HepG2 (cell line): ENCODE results near the gene RPL23. TPM values are rescaled to one million over a fixed set of nuclear protein-coding genes. Genes with fewer than 3 reads are reported as not detected.
A peak's percentile ranks its signal among the peaks of the same experiment; 100 is the strongest.

Source experiments
- BRD4 ChIP-seq: sonication (generic); formaldehyde crosslinking; IDR thresholded peaks from 2 replicates; pipeline ENCODE4 v1.4.0; 2020; ENCODE audit warnings: missing genetic modification reagents
- HDAC1 ChIP-seq: sonication (generic); formaldehyde crosslinking; IDR thresholded peaks from 2 replicates; pipeline ENCODE4 v1.5.1; 2020; ENCODE audit warnings: mild to moderate bottlenecking, missing genetic modification reagents
- KDM5A ChIP-seq: fragments of 200-600 bp; sonication (generic); IDR thresholded peaks from 2 replicates; pipeline ENCODE4 v1.7.0; 2018; ENCODE audit warnings: antibody characterized with exemption, mild to moderate bottlenecking, low read length, borderline replicate concordance
- KLF11 ChIP-seq: IDR thresholded peaks from 2 replicates; pipeline ENCODE4 v1.6.1; 2016; ENCODE audit warnings: missing compliant biosample characterization
- MED8 ChIP-seq: sonication (generic); formaldehyde crosslinking; IDR thresholded peaks from 2 replicates; pipeline ENCODE4 v1.8.1; 2023; ENCODE audit warnings: mild to moderate bottlenecking, missing genetic modification reagents; ENCODE audit not compliant: insufficient replicate concordance
- MIXL1 ChIP-seq: IDR thresholded peaks from 2 replicates; pipeline ENCODE4 v1.6.1; 2016
- NCOA2 ChIP-seq: sonication (generic); formaldehyde crosslinking; IDR thresholded peaks from 2 replicates; pipeline ENCODE4 v1.8.0; 2022; ENCODE audit warnings: inconsistent platforms
- POLR2A ChIP-seq, 2 experiments: IDR thresholded peaks; 2 replicates each; pipeline ENCODE4 v1.6.1; 2011; ENCODE audit warnings: low read depth in 2 of 2, low read length in 2 of 2, mild to moderate bottlenecking in 1 of 2, moderate library complexity in 1 of 2; ENCODE audit not compliant: insufficient read depth in 1 of 2
- REL ChIP-seq: sonication (generic); formaldehyde crosslinking; conservative IDR thresholded peaks from 2 replicates; pipeline ENCODE4 v1.8.0; 2022; ENCODE audit warnings: mild to moderate bottlenecking, missing genetic modification reagents, moderate library complexity
- SOX13 ChIP-seq, 3 experiments: fragments of 450-650 bp in 1 of 3; sonication (generic) in 1 of 3; formaldehyde crosslinking in 1 of 3; IDR thresholded peaks in 2 of 3; conservative IDR thresholded peaks in 1 of 3; 2 replicates each; pipeline versions ENCODE4 v1.5.0 to v1.6.1; 2016 to 2020; ENCODE audit warnings: antibody characterized with exemption in 1 of 3, mild to moderate bottlenecking in 1 of 3, missing compliant biosample characterization in 1 of 3, missing genetic modification reagents in 1 of 3, moderate library complexity in 1 of 3
- SUZ12 ChIP-seq: fragments of 150-350 bp; IDR thresholded peaks from 2 replicates; pipeline ENCODE4 v1.6.1; 2014; ENCODE audit warnings: low read depth, low read length
- ZEB1 ChIP-seq: IDR thresholded peaks from 2 replicates; pipeline ENCODE4 v1.6.1; 2012; ENCODE audit warnings: mild to moderate bottlenecking, low read depth, inconsistent platforms; ENCODE audit not compliant: insufficient replicate concordance
- ZFP62 ChIP-seq: sonication (generic); formaldehyde crosslinking; IDR thresholded peaks from 2 replicates; pipeline ENCODE4 v1.4.0; 2020; ENCODE audit warnings: missing genetic modification reagents
- ZFP90 ChIP-seq: sonication (generic); formaldehyde crosslinking; IDR thresholded peaks from 2 replicates; pipeline ENCODE4 v1.8.0; 2022; ENCODE audit warnings: missing genetic modification reagents, mild to moderate bottlenecking, inconsistent platforms, borderline replicate concordance
- ZNF235 ChIP-seq: sonication (generic); formaldehyde crosslinking; IDR thresholded peaks from 2 replicates; pipeline ENCODE4 v1.8.1; 2023; ENCODE audit warnings: mild to moderate bottlenecking, missing genetic modification reagents, borderline replicate concordance
- ZNF44 ChIP-seq: sonication (generic); formaldehyde crosslinking; IDR thresholded peaks from 2 replicates; pipeline ENCODE4 v1.5.1; 2020; ENCODE audit warnings: mild to moderate bottlenecking, missing genetic modification reagents
- ZNF619 ChIP-seq: sonication (generic); formaldehyde crosslinking; IDR thresholded peaks from 2 replicates; pipeline ENCODE4 v1.4.0; 2020; ENCODE audit warnings: mild to moderate bottlenecking, missing genetic modification reagents
- ZNF781 ChIP-seq: sonication (generic); formaldehyde crosslinking; IDR thresholded peaks from 2 replicates; pipeline ENCODE4 v1.5.1; 2020; ENCODE audit warnings: borderline replicate concordance, mild to moderate bottlenecking, missing genetic modification reagents; ENCODE audit errors: not compliant biosample characterization
- ZNF850 ChIP-seq: sonication (generic); formaldehyde crosslinking; conservative IDR thresholded peaks from 2 replicates; pipeline ENCODE4 v1.9.0; 2021; ENCODE audit warnings: mild to moderate bottlenecking, missing genetic modification reagents
- ZSCAN5A ChIP-seq: sonication (generic); formaldehyde crosslinking; IDR thresholded peaks from 2 replicates; pipeline ENCODE4 v1.8.0; 2022; ENCODE audit warnings: mild to moderate bottlenecking, missing genetic modification reagents, borderline replicate concordance
- ZSCAN9 ChIP-seq: IDR thresholded peaks from 2 replicates; pipeline ENCODE4 v1.6.1; 2016; ENCODE audit warnings: borderline replicate concordance
- polyA plus RNA-seq, 8 experiments: library from polyadenylated mRNA; depleted of rRNA in 3 of 8; stranded (reverse) in 7 of 8; unstranded in 1 of 8; fragments of >200 nt; fragmentation: Illumina TruSeq in 4 of 8; extraction: Trizol in 4 of 8; gene quantifications; 2 replicates each; pipeline versions ENCODE4 v1.2.1 to v1.2.3, GENCODE V29; 2011 to 2016; ENCODE audit warnings: low read depth in 4 of 8, missing spikeins in 1 of 8, mixed read lengths in 1 of 8; ENCODE audit not compliant: insufficient read depth in 1 of 8
- total RNA-seq, 5 experiments: library from RNA; depleted of rRNA; stranded (reverse); fragments of >200 nt; fragmentation: Illumina TruSeq; extraction: Trizol; gene quantifications; 2 replicates each; pipeline ENCODE4 v1.2.3, GENCODE V29; 2016; ENCODE audit warnings: low read depth in 1 of 5
- TF ChIP-seq, protein P1 (sequence below): sonication (generic); formaldehyde crosslinking; IDR thresholded peaks from 2 replicates; pipeline ENCODE4 v1.5.1; 2020; ENCODE audit warnings: mild to moderate bottlenecking, missing genetic modification reagents, borderline replicate concordance
- TF ChIP-seq, protein P2 (sequence below): sonication (generic); formaldehyde crosslinking; IDR thresholded peaks from 2 replicates; pipeline ENCODE4 v1.5.0; 2020; ENCODE audit warnings: missing genetic modification reagents

RPL23 gene
- total and polyA plus RNA-seq, 2 of the 13 experiments (the other 11 are each of a cell fraction or from before 2014, with no cell fraction given), result 2,790 to 4,860 TPM

GRCh38 chr17:38800237-38800760 lies 53.2 kb downstream of the RPL23 start (continued):
- TF ChIP-seq, protein P1, sequence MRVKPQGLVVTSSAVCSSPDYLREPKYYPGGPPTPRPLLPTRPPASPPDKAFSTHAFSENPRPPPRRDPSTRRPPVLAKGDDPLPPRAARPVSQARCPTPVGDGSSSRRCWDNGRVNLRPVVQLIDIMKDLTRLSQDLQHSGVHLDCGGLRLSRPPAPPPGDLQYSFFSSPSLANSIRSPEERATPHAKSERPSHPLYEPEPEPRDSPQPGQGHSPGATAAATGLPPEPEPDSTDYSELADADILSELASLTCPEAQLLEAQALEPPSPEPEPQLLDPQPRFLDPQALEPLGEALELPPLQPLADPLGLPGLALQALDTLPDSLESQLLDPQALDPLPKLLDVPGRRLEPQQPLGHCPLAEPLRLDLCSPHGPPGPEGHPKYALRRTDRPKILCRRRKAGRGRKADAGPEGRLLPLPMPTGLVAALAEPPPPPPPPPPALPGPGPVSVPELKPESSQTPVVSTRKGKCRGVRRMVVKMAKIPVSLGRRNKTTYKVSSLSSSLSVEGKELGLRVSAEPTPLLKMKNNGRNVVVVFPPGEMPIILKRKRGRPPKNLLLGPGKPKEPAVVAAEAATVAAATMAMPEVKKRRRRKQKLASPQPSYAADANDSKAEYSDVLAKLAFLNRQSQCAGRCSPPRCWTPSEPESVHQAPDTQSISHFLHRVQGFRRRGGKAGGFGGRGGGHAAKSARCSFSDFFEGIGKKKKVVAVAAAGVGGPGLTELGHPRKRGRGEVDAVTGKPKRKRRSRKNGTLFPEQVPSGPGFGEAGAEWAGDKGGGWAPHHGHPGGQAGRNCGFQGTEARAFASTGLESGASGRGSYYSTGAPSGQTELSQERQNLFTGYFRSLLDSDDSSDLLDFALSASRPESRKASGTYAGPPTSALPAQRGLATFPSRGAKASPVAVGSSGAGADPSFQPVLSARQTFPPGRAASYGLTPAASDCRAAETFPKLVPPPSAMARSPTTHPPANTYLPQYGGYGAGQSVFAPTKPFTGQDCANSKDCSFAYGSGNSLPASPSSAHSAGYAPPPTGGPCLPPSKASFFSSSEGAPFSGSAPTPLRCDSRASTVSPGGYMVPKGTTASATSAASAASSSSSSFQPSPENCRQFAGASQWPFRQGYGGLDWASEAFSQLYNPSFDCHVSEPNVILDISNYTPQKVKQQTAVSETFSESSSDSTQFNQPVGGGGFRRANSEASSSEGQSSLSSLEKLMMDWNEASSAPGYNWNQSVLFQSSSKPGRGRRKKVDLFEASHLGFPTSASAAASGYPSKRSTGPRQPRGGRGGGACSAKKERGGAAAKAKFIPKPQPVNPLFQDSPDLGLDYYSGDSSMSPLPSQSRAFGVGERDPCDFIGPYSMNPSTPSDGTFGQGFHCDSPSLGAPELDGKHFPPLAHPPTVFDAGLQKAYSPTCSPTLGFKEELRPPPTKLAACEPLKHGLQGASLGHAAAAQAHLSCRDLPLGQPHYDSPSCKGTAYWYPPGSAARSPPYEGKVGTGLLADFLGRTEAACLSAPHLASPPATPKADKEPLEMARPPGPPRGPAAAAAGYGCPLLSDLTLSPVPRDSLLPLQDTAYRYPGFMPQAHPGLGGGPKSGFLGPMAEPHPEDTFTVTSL (CRISPR knock-in tag), result peak; percentile 69; the same call in 1 of the 2 replicates
- TF ChIP-seq ZNF850 (CRISPR knock-in tag) (peak; percentile 88; the same call in 1 of the 2 replicates), ZNF44 (CRISPR knock-in tag) (0 out of 2 replicates have a peak, but pooled peaks have one; percentile 12), ZNF619 (no peak), MIXL1 (CRISPR knock-in tag) (peak; percentile 25; the same call in 1 of the 2 replicates), BRD4 (CRISPR knock-in tag) (peak; percentile 21; the same call in 1 of the 2 replicates), ZFP62 (CRISPR knock-in tag) (peak; percentile 48; the same call in 1 of the 2 replicates), MED8 (CRISPR knock-in tag) (no peak), ZSCAN5A (CRISPR knock-in tag) (0 out of 2 replicates have a peak, but pooled peaks have one; percentile 10), SUZ12 (no peak), ZNF781 (peak; percentile 28), KDM5A (peak; percentile 63; the same call in 1 of the 2 replicates), ZFP90 (peak; percentile 10; the same call in 1 of the 2 replicates), ZSCAN9 (CRISPR knock-in tag) (0 out of 2 replicates have a peak, but pooled peaks have one; percentile 2), POLR2A (IDR thresholded peaks at IDR 0.05; ENCODE audit: insufficient read depth in 1 of 2, low read depth in 2 of 2, low read length in 2 of 2) (peak in 1 of 2 experiments; percentile 83; a peak in 2 of 4 replicates), SOX13 (IDR thresholded peaks at IDR 0.05) (no peak), SOX13 (CRISPR knock-in tag; conservative IDR thresholded peaks at IDR 0.05 in 1 of 2, IDR thresholded peaks at IDR 0.05 in 1 of 2) (peak in 1 of 2 experiments; percentile 72; a peak in 1 of 4 replicates), ZNF235 (CRISPR knock-in tag) (no peak), ZEB1 (peak; percentile 1), KLF11 (CRISPR knock-in tag) (peak; percentile 17; the same call in 1 of the 2 replicates), REL (0 out of 2 replicates have a peak, but pooled peaks have one; percentile 4), NCOA2 (CRISPR knock-in tag) (no peak), HDAC1 (CRISPR knock-in tag) (peak; percentile 24; the same call in 1 of the 2 replicates)
- TF ChIP-seq, protein P2, sequence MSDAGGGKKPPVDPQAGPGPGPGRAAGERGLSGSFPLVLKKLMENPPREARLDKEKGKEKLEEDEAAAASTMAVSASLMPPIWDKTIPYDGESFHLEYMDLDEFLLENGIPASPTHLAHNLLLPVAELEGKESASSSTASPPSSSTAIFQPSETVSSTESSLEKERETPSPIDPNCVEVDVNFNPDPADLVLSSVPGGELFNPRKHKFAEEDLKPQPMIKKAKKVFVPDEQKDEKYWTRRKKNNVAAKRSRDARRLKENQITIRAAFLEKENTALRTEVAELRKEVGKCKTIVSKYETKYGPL (CRISPR knock-in tag), result peak; percentile 75
